IMR-90 (cell line): ENCODE data around the gene PIEZO2. TPM values are rescaled to one million over a fixed set of nuclear protein-coding genes. Genes with fewer than 3 reads are reported as not detected.

Experiments
- ATAC-seq: fragments of 200-7000 bp; cut with Tn5 transposase; 2 replicates; pipeline ENCODE4 v1.9.1; 2020; ENCODE audit warnings: low read depth, mild to moderate bottlenecking, moderate library complexity
- BruUV-seq: library from RNA; stranded (reverse); fragments of 400-500 nt; replicated peaks from 2 replicates; lab custom pipeline; 2021; lab: Mats Ljungman, UMichigan
- CTCF ChIA-PET: fragments of 300-600 bp; formaldehyde crosslinking; extraction: SDS; loops from one replicate; lab custom pipeline; 2021; ENCODE audit warnings: antibody characterized with exemption; lab: Yijun Ruan, JAX
- POLR2A ChIA-PET: fragments of 300-600 bp; sonication (Branson Sonifier 250); formaldehyde crosslinking; loops from one replicate; lab custom pipeline; 2022; ENCODE audit warnings: antibody characterized with exemption; ENCODE audit not compliant: unreplicated experiment; lab: Charles Lee
- DNase-seq: peaks from one replicate; pipeline ENCODE4 v3.0.0; 2013
- H2AFZ ChIP-seq: replicated peaks from 2 replicates; pipeline ENCODE3; 2013; ENCODE audit warnings: low read length, mild to moderate bottlenecking; ENCODE audit not compliant: poor library complexity
- H2AK5ac ChIP-seq: 2 replicates; pipeline ENCODE4 v1.6.1; 2013; ENCODE audit warnings: low read depth, low read length, inconsistent platforms
- H2AK9ac ChIP-seq: replicated peaks from 2 replicates; pipeline ENCODE3; 2013; ENCODE audit warnings: mild to moderate bottlenecking, low read depth, low read length, moderate library complexity; ENCODE audit not compliant: poor library complexity
- H2BK120ac ChIP-seq: 2 replicates; pipeline ENCODE4 v1.6.1; 2013; ENCODE audit warnings: low read depth, low read length, inconsistent platforms
- H2BK15ac ChIP-seq: 3 replicates; pipeline ENCODE4 v1.6.1; 2013; ENCODE audit warnings: low read depth, low read length, inconsistent platforms
- H2BK20ac ChIP-seq: 2 replicates; pipeline ENCODE4 v1.6.1; 2013; ENCODE audit warnings: low read depth, mild to moderate bottlenecking, inconsistent platforms, low read length, moderate library complexity
- H2BK5ac ChIP-seq: 2 replicates; pipeline ENCODE4 v1.6.1; 2013; ENCODE audit warnings: mild to moderate bottlenecking, low read depth, low read length, inconsistent platforms; ENCODE audit not compliant: poor library complexity, severe bottlenecking
- H3K14ac ChIP-seq: replicated peaks from 2 replicates; pipeline ENCODE4 v1.6.1; 2013; ENCODE audit warnings: low read depth, low read length, inconsistent platforms
- H3K18ac ChIP-seq: 2 replicates; pipeline ENCODE4 v1.6.1; 2013; ENCODE audit warnings: low read depth, low read length, control low read depth
- H3K23ac ChIP-seq: 2 replicates; pipeline ENCODE4 v1.6.1; 2013; ENCODE audit warnings: low read depth, low read length, inconsistent platforms
- H3K27ac ChIP-seq: 2 replicates; pipeline ENCODE4 v1.5.1; 2013; ENCODE audit warnings: mild to moderate bottlenecking, control low read depth, low read length; ENCODE audit not compliant: insufficient read depth
- H3K27me3 ChIP-seq: 2 replicates; pipeline ENCODE4 v1.6.1; 2013; ENCODE audit warnings: low read length; ENCODE audit not compliant: control insufficient read depth, insufficient read depth
- H3K36me3 ChIP-seq: 2 replicates; pipeline ENCODE4 v1.6.1; 2013; ENCODE audit warnings: low read length, mixed read lengths; ENCODE audit not compliant: control insufficient read depth, insufficient read depth
- H3K4ac ChIP-seq: 2 replicates; pipeline ENCODE4 v1.6.1; 2013; ENCODE audit warnings: low read depth, low read length, inconsistent platforms
- H3K4me1 ChIP-seq: 2 replicates; pipeline ENCODE4 v1.6.1; 2013; ENCODE audit warnings: low read length, mixed read lengths; ENCODE audit not compliant: control insufficient read depth, insufficient read depth
- H3K4me2 ChIP-seq: 2 replicates; pipeline ENCODE4 v1.6.1; 2013; ENCODE audit warnings: low read depth, mild to moderate bottlenecking, control low read depth, low read length, moderate library complexity
- H3K4me3 ChIP-seq: 2 replicates; pipeline ENCODE4 v1.5.1; 2013; ENCODE audit warnings: low read depth, mild to moderate bottlenecking, control low read depth, low read length, moderate library complexity; ENCODE audit not compliant: insufficient read depth
- H3K56ac ChIP-seq: 2 replicates; pipeline ENCODE4 v1.6.1; 2013; ENCODE audit warnings: low read length, inconsistent platforms; ENCODE audit not compliant: insufficient read depth; ENCODE audit errors: extremely low read depth
- H3K79me1 ChIP-seq, 2 experiments: 2 replicates each; pipeline ENCODE4 v1.6.1; 2013; ENCODE audit warnings: low read length in 2 of 2, inconsistent platforms in 1 of 2, low read depth in 1 of 2
- H3K9ac ChIP-seq: 2 replicates; pipeline ENCODE4 v1.6.1; 2013; ENCODE audit warnings: low read depth, low read length, control low read depth
- H3K9me1 ChIP-seq: 2 replicates; pipeline ENCODE4 v1.6.1; 2013; ENCODE audit warnings: low read length, inconsistent platforms; ENCODE audit not compliant: insufficient read depth
- H3K9me3 ChIP-seq: 2 replicates; pipeline ENCODE4 v1.6.1; 2013; ENCODE audit warnings: low read length; ENCODE audit not compliant: control insufficient read depth, insufficient read depth
- H4K20me1 ChIP-seq: 2 replicates; pipeline ENCODE4 v1.6.1; 2013; ENCODE audit warnings: low read length, inconsistent platforms; ENCODE audit not compliant: insufficient read depth
- H4K5ac ChIP-seq: 2 replicates; pipeline ENCODE4 v1.6.1; 2013; ENCODE audit warnings: mild to moderate bottlenecking, low read depth, low read length, control low read depth
- H4K8ac ChIP-seq, 2 experiments: 2 replicates each; pipeline ENCODE4 v1.6.1; 2013; ENCODE audit warnings: low read depth in 2 of 2, low read length in 2 of 2, control low read depth in 1 of 2, inconsistent platforms in 1 of 2
- H4K91ac ChIP-seq: 2 replicates; pipeline ENCODE4 v1.6.1; 2013; ENCODE audit warnings: low read depth, low read length, inconsistent platforms; ENCODE audit not compliant: insufficient read depth
- BHLHE40 ChIP-seq: fragments of 150-350 bp; IDR thresholded peaks from 2 replicates; pipeline ENCODE4 v1.6.1; 2016; ENCODE audit warnings: mild to moderate bottlenecking, low read depth, low read length
- CEBPB ChIP-seq: IDR thresholded peaks from 2 replicates; pipeline ENCODE4 v1.6.1; 2012; ENCODE audit warnings: low read depth, low read length, improper control_type of control experiment
- CHD1 ChIP-seq: IDR thresholded peaks from 2 replicates; pipeline ENCODE4 v1.6.1; 2012; ENCODE audit warnings: low read depth, low read length, improper control_type of control experiment
- FOS ChIP-seq: fragments of 150-350 bp; IDR thresholded peaks from 2 replicates; pipeline ENCODE4 v1.6.1; 2016; ENCODE audit warnings: low read depth, low read length
- MAZ ChIP-seq: IDR thresholded peaks from 2 replicates; pipeline ENCODE4 v1.6.1; 2012; ENCODE audit warnings: low read depth, mild to moderate bottlenecking, low read length, improper control_type of control experiment, moderate library complexity, borderline replicate concordance
- RAD21 ChIP-seq: IDR thresholded peaks from 2 replicates; pipeline ENCODE4 v1.6.1; 2012; ENCODE audit warnings: low read length, improper control_type of control experiment
- RCOR1 ChIP-seq: IDR thresholded peaks from 2 replicates; pipeline ENCODE4 v1.6.1; 2012; ENCODE audit warnings: mild to moderate bottlenecking, low read length, improper control_type of control experiment; ENCODE audit not compliant: insufficient replicate concordance
- WGBS, 2 experiments: methylation state at CpG; one replicate each; pipeline versions ENCODE4 v1.1.5 to v1.1.7; 2013; ENCODE audit warnings: missing lambda C conversion rate in 2 of 2; ENCODE audit not compliant: insufficient read length in 1 of 2; ENCODE audit errors: extremely low coverage in 2 of 2; 5-methylcytosine and 5-hydroxymethylcytosine counted together
- dilution Hi-C: fragments of 300-500 bp; cut with HindIII; formaldehyde crosslinking; loops from one replicate; pipeline ENCODE4 v1.14.3; 2018; ENCODE audit warnings: low sequenced_read_pairs; ENCODE audit not compliant: unreplicated experiment
- in situ Hi-C: fragments of 300-500 bp; cut with MboI; formaldehyde crosslinking; loops from 3 replicates; pipeline ENCODE4 v1.14.3; 2019; ENCODE audit warnings: low sequenced_read_pairs, inconsistent platforms, mixed read lengths
- intact Hi-C: fragments of 100-400 bp; cut with micrococcal nuclease; formaldehyde crosslinking; loops from 2 replicates; pipeline ENCODE4 v1.10.0; 2022
- polyA plus RNA-seq, 3 experiments: library from polyadenylated mRNA; depleted of rRNA; stranded (reverse); fragments of >200 nt; gene quantifications; 2 replicates each; pipeline ENCODE4 v1.2.3, GENCODE V29; 2012; ENCODE audit warnings: low replicate concordance in 1 of 3
- total RNA-seq: library from RNA; depleted of rRNA; stranded (reverse); fragments of >200 nt; gene quantifications from 2 replicates; pipeline ENCODE4 v1.2.3, GENCODE V29; 2012
- TF ChIP-seq, protein P1 (sequence below): fragments of 150-350 bp; IDR thresholded peaks from 2 replicates; pipeline ENCODE4 v1.6.1; 2016; ENCODE audit warnings: low read depth, mild to moderate bottlenecking, low read length, moderate library complexity, borderline replicate concordance

Gene PIEZO2
- total and polyA plus RNA-seq, 2 of the 4 experiments (the other 2 are of a cell fraction) = 2.4 to 4.1 TPM

DNA sequence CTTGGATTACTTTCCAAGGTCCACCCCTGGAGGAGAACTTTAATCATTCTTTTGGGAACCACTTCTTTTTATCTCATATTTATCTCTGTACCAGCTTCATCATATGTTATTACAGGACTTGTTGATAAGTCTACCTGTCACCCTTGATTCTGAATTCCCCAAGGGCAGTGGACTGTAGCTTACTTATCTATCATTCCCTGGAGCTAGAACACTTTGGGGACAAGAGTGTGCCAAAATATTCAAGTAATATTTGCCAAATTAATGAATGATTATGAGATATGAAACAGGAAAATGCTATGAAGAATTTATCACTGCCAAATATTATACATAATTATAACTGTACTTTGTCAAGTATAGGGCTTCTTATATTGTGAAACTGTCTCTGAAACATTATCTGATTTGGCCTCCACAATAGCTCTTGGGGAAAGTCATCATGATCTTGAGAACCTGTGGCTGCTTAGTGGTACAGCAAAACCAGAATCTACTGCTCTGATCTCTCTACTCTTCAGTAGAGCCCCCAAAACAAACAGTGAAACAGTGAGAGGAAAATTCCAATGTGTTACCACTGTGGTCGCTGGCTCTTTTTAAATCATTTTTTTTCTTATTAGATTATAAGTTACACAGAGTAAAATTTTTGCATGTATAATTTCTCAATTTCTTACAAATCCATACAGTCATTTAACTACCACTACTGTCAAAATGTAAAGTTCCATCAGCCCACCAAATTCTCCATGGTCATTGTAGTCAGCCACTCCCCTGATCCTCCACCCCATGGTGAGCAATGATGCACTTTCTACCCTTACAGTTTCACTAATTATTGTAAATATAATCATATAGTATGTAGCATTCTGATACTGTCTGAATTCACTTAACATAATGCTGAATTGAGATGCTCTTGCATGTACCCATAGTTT lies 197.5 kb downstream of the PIEZO2 start:
- POLR2A ChIA-PET = no interaction called here
- Histone ChIP-seq H4K8ac (no peak overlapping the region), H2BK15ac (no peak overlapping the region), H3K4me3 (no peak overlapping the region), H3K9me1 (0 out of 2 replicates have a peak, but pooled peaks cover 4% of the 10 kb centered on the region), H3K9me3 (no peaks in the 10 kb centered on the region), H3K4me1 (no peaks in the 10 kb centered on the region), H3K9ac (no peak overlapping the region), H2BK5ac (no peak overlapping the region), H2AFZ (no peak overlapping the region), H4K20me1 (no peaks in the 10 kb centered on the region), H2AK9ac (no peak overlapping the region), H3K14ac (no peak overlapping the region), H3K23ac (no peak overlapping the region), H2AK5ac (no peak overlapping the region), H3K4ac (no peak overlapping the region), H3K27me3 (no peaks in the 10 kb centered on the region), H3K27ac (no peak overlapping the region), H4K5ac (no peak overlapping the region), H3K36me3 (no peaks in the 10 kb centered on the region), H3K79me1 (no peaks in the 10 kb centered on the region), H2BK120ac (no peak overlapping the region), H2BK20ac (no peak overlapping the region), H4K91ac (no peak overlapping the region), H3K18ac (no peak overlapping the region), H3K4me2 (no peak overlapping the region), H3K56ac (no peak overlapping the region)
- CTCF ChIA-PET = interaction anchor here (0.6 to 1.2 kb wide), 3 partner anchors 13 to 259 kb away, joined by 3 read pairs; no protein-coding TSS in a partner anchor
- DNase-seq (no peak), ATAC-seq (no peak)
- in situ Hi-C loops (no loop called here), intact Hi-C loops (loop anchor here (10.0 kb wide), 1 partner anchor 77 kb away; no protein-coding TSS in a partner anchor), dilution Hi-C loops (no loop called here)
- WGBS, 2 experiments = no CpG with 5 or more reads among the region's 1 CpG
- TF ChIP-seq, protein P1, sequence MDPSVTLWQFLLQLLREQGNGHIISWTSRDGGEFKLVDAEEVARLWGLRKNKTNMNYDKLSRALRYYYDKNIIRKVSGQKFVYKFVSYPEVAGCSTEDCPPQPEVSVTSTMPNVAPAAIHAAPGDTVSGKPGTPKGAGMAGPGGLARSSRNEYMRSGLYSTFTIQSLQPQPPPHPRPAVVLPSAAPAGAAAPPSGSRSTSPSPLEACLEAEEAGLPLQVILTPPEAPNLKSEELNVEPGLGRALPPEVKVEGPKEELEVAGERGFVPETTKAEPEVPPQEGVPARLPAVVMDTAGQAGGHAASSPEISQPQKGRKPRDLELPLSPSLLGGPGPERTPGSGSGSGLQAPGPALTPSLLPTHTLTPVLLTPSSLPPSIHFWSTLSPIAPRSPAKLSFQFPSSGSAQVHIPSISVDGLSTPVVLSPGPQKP = no peak
- no peak for TF ChIP-seq BHLHE40
- no peak for TF ChIP-seq RAD21
- TF ChIP-seq MAZ = no peak
- no peak for TF ChIP-seq CHD1
- no peak for TF ChIP-seq RCOR1
- no peak for TF ChIP-seq FOS
- TF ChIP-seq CEBPB = no peak
- no TSS peak for BruUV-seq
